A673 (cell line): ENCODE measurements around the gene L3MBTL3. TPM values are rescaled to one million over a fixed set of nuclear protein-coding genes. Genes with fewer than 3 reads are reported as not detected.

Experiments used
- BruUV-seq: library from RNA; stranded (reverse); fragments of 400-500 nt; replicated peaks from 2 replicates; lab custom pipeline; 2021; lab: Mats Ljungman, UMichigan
- CTCF ChIA-PET: fragments of 300-600 bp; sonication (Branson Sonifier 250); formaldehyde crosslinking; loops from one replicate; lab custom pipeline; 2022; ENCODE audit warnings: antibody characterized with exemption; lab: Charles Lee
- POLR2A ChIA-PET: fragments of 300-600 bp; sonication (Branson Sonifier 250); formaldehyde crosslinking; loops from one replicate; lab custom pipeline; 2022; ENCODE audit warnings: antibody characterized with exemption; ENCODE audit not compliant: low non-redundant PET; lab: Charles Lee
- DNase-seq: peaks from one replicate; pipeline ENCODE4 v3.0.0-alpha.2; 2015; ENCODE audit warnings: low spot score
- H3K27ac ChIP-seq: fragments of 200-600 bp; sonication (generic); 2 replicates; pipeline ENCODE4 v1.5.1; 2016; ENCODE audit warnings: mixed run types, low read depth, mild to moderate bottlenecking, mixed read lengths, antibody characterized with exemption, low read length; ENCODE audit not compliant: poor library complexity, severe bottlenecking
- H3K27me3 ChIP-seq: fragments of 200-600 bp; sonication (generic); replicated peaks from 2 replicates; pipeline ENCODE4 v1.6.1; 2017; ENCODE audit warnings: mixed run types, low read depth, mild to moderate bottlenecking, mixed read lengths, antibody characterized with exemption, low read length; ENCODE audit not compliant: insufficient read depth, poor library complexity
- H3K36me3 ChIP-seq: fragments of 200-600 bp; sonication (generic); 2 replicates; pipeline ENCODE4 v1.6.1; 2016; ENCODE audit warnings: mixed run types, mild to moderate bottlenecking, mixed read lengths, antibody characterized with exemption, low read length; ENCODE audit not compliant: insufficient read depth, poor library complexity, severe bottlenecking
- H3K4me1 ChIP-seq: fragments of 200-600 bp; sonication (generic); 2 replicates; pipeline ENCODE4 v1.6.1; 2017; ENCODE audit warnings: mixed run types, mild to moderate bottlenecking, mixed read lengths, antibody characterized with exemption, low read length; ENCODE audit not compliant: insufficient read depth, poor library complexity, severe bottlenecking
- H3K4me3 ChIP-seq: fragments of 200-600 bp; sonication (generic); 2 replicates; pipeline ENCODE4 v1.5.1; 2016; ENCODE audit warnings: low read depth, mixed run types, mild to moderate bottlenecking, mixed read lengths, low read length; ENCODE audit not compliant: poor library complexity, severe bottlenecking
- H3K9me3 ChIP-seq: fragments of 200-600 bp; sonication (generic); 2 replicates; pipeline ENCODE4 v1.6.1; 2016; ENCODE audit warnings: mixed run types, low read depth, mild to moderate bottlenecking, mixed read lengths, antibody characterized with exemption, low read length; ENCODE audit not compliant: poor library complexity, severe bottlenecking
- EZH2 ChIP-seq: fragments of 200-600 bp; sonication (generic); IDR thresholded peaks from 2 replicates; pipeline ENCODE4 v1.6.1; 2017; ENCODE audit warnings: borderline replicate concordance, low read depth, mild to moderate bottlenecking, mixed read lengths, antibody characterized with exemption, low read length; ENCODE audit not compliant: poor library complexity, severe bottlenecking
- intact Hi-C: fragments of 100-400 bp; cut with micrococcal nuclease; formaldehyde crosslinking; loops from one replicate; pipeline ENCODE4 v1.10.0; 2022; ENCODE audit not compliant: unreplicated experiment
- total RNA-seq: library from RNA; stranded (reverse); gene quantifications from 2 replicates; pipeline ENCODE4 v1.2.3, GENCODE V29; 2021
- TF ChIP-seq, protein P1 (sequence below): fragments of 300-800, 200-600 bp; sonication (generic); conservative IDR thresholded peaks from 2 replicates; pipeline ENCODE4 v1.5.1; 2017; ENCODE audit warnings: low read depth, mild to moderate bottlenecking, antibody characterized with exemption, low read length, moderate library complexity, mixed read lengths

The L3MBTL3 gene
- total RNA-seq, 1 experiment from 2014 or later: 40.8 TPM

DNA sequence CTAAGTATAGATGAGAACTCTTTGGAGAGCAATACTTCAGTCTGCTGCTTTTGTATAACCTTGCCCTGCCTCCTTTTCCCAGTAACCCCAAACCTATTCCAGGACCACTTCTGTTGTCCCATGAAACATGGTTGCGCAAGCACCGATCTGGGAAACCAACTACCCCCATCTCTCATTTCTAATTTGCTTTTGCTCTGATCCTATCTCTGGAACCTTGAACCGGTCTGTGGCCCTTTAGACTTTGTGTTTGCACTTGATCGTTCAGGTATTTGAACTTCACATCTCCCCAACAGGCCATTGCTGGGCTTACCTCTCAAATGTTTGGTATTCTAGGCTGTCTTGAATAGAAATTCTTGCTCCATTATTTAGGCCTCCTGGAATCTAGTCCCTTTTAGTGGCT is 25.0 kb downstream of the L3MBTL3 start:
- intact Hi-C loops: loop anchor here (10.0 kb wide), 1 partner anchor 241 kb away; no protein-coding TSS in a partner anchor
- BruUV-seq: no TSS peak
- no peak for TF ChIP-seq EZH2
- TF ChIP-seq, protein P1, sequence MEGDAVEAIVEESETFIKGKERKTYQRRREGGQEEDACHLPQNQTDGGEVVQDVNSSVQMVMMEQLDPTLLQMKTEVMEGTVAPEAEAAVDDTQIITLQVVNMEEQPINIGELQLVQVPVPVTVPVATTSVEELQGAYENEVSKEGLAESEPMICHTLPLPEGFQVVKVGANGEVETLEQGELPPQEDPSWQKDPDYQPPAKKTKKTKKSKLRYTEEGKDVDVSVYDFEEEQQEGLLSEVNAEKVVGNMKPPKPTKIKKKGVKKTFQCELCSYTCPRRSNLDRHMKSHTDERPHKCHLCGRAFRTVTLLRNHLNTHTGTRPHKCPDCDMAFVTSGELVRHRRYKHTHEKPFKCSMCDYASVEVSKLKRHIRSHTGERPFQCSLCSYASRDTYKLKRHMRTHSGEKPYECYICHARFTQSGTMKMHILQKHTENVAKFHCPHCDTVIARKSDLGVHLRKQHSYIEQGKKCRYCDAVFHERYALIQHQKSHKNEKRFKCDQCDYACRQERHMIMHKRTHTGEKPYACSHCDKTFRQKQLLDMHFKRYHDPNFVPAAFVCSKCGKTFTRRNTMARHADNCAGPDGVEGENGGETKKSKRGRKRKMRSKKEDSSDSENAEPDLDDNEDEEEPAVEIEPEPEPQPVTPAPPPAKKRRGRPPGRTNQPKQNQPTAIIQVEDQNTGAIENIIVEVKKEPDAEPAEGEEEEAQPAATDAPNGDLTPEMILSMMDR: no peak
- no peaks in the 10 kb centered on the region for H3K9me3 ChIP-seq
- no peaks in the 10 kb centered on the region for H3K27me3 ChIP-seq
- ChIA-PET CTCF (no interaction called here), POLR2A (no interaction called here)
- H3K4me3 ChIP-seq: no peak overlapping the region
- H3K36me3 ChIP-seq: no peaks in the 10 kb centered on the region
- H3K27ac ChIP-seq: no peak overlapping the region
- H3K4me1 ChIP-seq: no peaks in the 10 kb centered on the region
- no peak for DNase-seq

DNA sequence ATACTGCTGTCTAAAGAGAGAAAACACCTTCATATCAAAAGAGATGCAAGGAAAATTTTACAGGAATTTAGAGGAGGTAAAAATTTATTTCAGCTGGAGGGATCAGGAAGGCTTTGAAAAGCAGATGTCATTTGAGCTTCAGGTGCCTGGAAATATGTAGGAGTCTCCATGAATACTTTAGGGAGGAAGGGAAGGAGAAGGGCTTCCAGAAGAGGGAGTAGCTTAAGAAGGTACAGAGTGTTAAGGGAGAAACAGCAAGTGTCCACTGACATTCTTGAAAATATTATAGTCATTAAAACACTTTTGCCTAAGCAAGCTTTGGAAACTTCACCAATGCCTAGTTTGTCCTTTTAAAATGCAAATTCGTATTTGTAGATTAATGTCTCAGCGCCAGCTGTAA is 27.2 kb downstream of the L3MBTL3 start:
- no TSS peak for BruUV-seq
- Histone ChIP-seq H3K36me3 (no peaks in the 10 kb centered on the region), H3K4me1 (no peaks in the 10 kb centered on the region), H3K27ac (no peak overlapping the region), H3K27me3 (no peaks in the 10 kb centered on the region), H3K4me3 (no peak overlapping the region), H3K9me3 (no peaks in the 10 kb centered on the region)
- DNase-seq: no peak
- ChIA-PET POLR2A (no interaction called here), CTCF (no interaction called here)
- TF ChIP-seq, protein P1: no peak
- TF ChIP-seq EZH2: no peak
- intact Hi-C loops: loop anchor here (10.0 kb wide), 1 partner anchor 239 kb away; no protein-coding TSS in a partner anchor

DNA sequence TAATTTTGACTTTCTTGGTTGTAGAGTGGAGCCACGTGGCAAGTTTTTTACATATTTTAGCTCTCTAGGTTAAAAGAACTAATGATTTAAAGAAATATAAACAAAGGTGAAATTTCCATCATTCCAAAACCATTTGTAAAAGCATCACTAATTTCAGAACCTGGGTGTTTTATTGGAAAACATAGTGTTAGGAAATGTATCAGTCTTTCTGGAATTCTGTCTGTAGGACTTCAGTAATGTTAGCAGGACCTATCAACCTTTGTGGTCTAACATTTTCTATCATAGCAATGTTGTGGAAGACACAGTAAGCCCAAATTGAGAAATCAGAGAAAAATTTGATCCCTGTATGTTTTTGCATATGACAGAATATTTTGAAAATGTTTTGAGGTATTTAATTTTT is 28.3 kb downstream of the L3MBTL3 start:
- no peaks in the 10 kb centered on the region for H3K36me3 ChIP-seq
- BruUV-seq: no TSS peak
- H3K4me1 ChIP-seq: no peaks in the 10 kb centered on the region
- DNase-seq: no peak
- CTCF ChIA-PET: no interaction called here
- intact Hi-C loops: loop anchor here (10.0 kb wide), 1 partner anchor 238 kb away; no protein-coding TSS in a partner anchor
- POLR2A ChIA-PET: no interaction called here
- H3K9me3 ChIP-seq: no peaks in the 10 kb centered on the region
- H3K27me3 ChIP-seq: no peaks in the 10 kb centered on the region
- H3K27ac ChIP-seq: no peak overlapping the region
- no peak for TF ChIP-seq EZH2
- TF ChIP-seq, protein P1: no peak
- no peak overlapping the region for H3K4me3 ChIP-seq
